ENCODE measurements around the gene STAT5B.

DNA sequence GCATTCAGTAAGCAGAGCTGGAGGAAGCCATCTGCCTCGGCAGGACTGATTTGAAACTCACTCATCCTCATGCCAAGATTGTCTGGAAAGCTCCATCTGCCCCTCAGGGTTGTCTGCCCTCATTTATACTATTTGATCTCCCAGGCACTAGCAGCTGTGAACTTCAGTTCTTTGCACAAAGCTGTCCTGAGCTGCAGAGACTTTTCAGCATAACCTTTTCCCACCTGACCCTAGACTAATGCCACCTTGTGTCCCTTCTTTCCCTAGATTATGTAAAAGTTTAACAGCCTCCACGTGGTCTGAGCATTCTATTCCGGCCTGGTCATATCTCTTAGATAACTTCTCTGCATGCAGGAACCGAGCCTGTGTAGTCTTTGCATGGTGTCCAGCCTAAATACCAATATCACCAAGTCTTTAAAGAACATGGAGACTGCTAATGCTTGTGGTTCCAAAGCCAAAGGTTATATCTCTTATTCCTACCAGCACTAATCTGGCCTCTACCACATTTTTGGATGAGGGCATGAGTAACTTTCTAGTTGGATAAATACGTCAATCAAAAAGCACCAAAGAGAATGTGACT, 41.2 kb upstream of the STAT5B start:
- TF ChIP-seq, protein P1, sequence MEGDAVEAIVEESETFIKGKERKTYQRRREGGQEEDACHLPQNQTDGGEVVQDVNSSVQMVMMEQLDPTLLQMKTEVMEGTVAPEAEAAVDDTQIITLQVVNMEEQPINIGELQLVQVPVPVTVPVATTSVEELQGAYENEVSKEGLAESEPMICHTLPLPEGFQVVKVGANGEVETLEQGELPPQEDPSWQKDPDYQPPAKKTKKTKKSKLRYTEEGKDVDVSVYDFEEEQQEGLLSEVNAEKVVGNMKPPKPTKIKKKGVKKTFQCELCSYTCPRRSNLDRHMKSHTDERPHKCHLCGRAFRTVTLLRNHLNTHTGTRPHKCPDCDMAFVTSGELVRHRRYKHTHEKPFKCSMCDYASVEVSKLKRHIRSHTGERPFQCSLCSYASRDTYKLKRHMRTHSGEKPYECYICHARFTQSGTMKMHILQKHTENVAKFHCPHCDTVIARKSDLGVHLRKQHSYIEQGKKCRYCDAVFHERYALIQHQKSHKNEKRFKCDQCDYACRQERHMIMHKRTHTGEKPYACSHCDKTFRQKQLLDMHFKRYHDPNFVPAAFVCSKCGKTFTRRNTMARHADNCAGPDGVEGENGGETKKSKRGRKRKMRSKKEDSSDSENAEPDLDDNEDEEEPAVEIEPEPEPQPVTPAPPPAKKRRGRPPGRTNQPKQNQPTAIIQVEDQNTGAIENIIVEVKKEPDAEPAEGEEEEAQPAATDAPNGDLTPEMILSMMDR (conservative IDR thresholded peaks at IDR 0.05 in 1 of 2, IDR thresholded peaks at IDR 0.05 in 1 of 2; ENCODE audit: low read depth in 1 of 2, low read length in 2 of 2) = no peak
- TF ChIP-seq EZH2 (IDR thresholded peaks at IDR 0.05; ENCODE audit: low read length, missing control alignments) = no peak

All from fibroblast of lung (primary cell).